Measurements from ENCODE around the gene ADAT1.
"Not testable (repeated sequence)": the region's sequence is repeated elsewhere in the genome, so short reads cannot be mapped to it uniquely, and the experiment has no call there.

The ADAT1 gene

GRCh38 chr16:75620326-75621169 is 2.5 kb downstream of the ADAT1 start:
- no peak for DNase-seq

- DNase-seq = no peak
Measured at GRCh38 chr16:75618780-75619179, 4.3 kb downstream of the ADAT1 start.

- DNase-seq = no peak
Measured at GRCh38 chr16:75617121-75617520, 6.0 kb downstream of the ADAT1 start.

GRCh38 chr16:75616521-75617010 is 6.5 kb downstream of the ADAT1 start:
- no peak for DNase-seq

- no peak for DNase-seq
Measured at GRCh38 chr16:75615619-75616018, 7.5 kb downstream of the ADAT1 start.

GRCh38 chr16:75614066-75614897 is 8.8 kb downstream of the ADAT1 start:
- no peak for DNase-seq

GRCh38 chr16:75606507-75606906 is 16.6 kb downstream of the ADAT1 start:
- DNase-seq = no peak

DNA sequence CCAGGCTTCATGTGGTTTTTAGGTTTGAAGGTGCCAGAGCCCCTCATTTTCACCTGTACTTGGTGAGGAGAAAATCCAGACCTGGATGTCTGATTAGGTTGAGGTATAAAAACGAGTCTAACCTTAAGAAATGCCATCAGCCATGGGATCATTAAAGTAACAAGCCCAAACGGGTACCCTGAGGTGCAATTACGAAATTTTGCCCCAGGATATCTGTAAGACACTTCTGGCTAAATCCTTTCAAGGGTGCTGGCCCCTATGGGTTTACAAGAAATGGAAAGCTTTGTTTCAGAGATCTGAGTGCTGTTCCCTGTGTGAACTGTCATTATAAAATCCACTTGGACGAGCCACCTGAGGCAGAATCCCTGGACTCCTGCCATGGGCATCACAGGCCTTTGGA is 19.8 kb downstream of the ADAT1 start:
- DNase-seq = no peak

GRCh38 chr16:75599452-75600277 is 23.4 kb downstream of the ADAT1 start:
- no peak for DNase-seq

DNA sequence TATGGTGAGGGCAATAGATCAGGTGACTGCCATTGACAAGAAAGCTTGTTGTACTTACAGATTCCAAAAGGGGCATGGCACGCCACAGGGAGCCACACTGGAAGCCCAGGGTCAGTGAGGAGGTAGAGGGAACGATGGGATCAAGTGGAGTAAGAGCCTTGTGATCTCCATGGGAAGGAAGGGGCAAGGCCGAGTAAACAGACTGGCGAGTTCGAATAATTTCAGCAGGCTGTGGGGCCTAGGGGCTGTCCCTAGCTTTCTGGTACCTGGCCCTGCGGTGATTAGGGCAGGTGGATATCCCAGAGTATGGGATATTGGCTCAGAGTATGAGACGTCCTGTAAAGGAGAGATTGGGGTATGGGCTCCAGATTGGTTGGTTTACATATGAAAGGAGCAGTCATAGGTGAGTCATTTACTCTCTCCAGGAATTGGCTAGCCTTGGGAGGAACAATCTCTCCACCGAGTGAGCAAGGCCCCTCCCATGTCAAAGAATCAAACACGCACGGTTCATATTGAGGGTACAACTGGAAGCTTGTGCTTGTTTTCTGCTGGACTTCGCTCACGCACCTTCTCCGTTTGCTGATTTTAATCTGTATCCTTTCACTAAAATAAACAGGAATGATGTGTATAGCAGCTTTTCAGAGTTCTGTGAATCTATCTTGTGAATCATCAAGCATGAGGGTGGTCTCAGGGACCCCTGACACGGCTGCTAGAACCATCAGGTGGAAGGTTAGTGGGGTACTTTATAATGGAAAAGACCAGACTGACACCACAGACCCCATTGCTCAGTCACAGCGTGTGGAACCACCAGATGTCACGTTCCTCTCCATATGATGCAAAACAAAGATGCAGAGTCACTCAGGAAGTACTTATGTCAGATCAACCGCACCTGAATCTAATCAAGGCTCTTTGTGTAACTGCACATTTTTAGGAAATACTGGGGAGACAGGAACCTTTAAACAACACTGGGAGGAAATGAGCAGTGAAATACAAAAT is 29.0 kb downstream of the ADAT1 start:
- no peak for DNase-seq

GRCh38 chr16:75593308-75593707 is 29.8 kb downstream of the ADAT1 start:
- DNase-seq = no peak

DNA sequence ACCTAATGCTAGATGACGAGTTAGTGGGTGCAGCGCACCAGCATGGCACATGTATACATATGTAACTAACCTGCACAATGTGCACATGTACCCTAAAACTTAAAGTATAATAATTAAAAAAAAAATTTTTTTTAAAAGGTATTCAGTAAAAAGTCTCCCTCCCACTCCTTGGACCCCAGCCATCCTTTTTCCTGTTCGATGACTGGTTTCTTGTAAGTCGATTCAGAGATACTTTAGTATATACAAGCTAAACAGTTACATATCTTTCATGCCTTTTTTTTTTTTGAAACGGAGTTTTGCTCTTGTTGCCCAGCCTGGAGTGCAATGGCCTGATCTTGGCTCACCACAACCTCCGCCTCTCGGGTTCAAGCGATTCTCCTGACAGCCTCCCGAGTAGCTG is 31.2 kb downstream of the ADAT1 start:
- DNase-seq = not testable (repeated sequence)

- DNase-seq = no peak
Measured at GRCh38 chr16:75590920-75591843, 31.9 kb downstream of the ADAT1 start.

- DNase-seq = no peak
Measured at GRCh38 chr16:75589306-75589705, 33.8 kb downstream of the ADAT1 start.

GRCh38 chr16:75588716-75589115 is 34.4 kb downstream of the ADAT1 start:
- DNase-seq = no peak

DNA sequence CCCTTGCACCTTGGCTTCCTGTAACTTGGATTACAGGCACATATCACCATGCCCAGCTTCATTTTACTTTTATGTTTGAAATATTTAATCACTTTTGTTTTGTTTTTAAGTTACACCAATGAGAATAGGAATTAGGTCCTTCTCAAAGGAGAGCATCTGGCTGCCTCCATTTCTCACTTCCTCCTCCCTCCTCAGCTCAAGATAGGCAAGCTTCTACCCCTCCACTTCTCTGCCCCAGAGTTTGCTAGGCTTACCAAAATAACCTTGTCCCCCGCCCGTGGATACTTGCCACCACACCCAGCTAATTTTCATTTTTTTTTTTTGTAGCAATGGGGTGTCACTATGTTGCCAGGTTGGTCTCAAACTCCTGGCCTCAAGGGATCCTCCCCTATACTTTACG is 39.0 kb downstream of the ADAT1 start:
- DNase-seq = no peak

DNA sequence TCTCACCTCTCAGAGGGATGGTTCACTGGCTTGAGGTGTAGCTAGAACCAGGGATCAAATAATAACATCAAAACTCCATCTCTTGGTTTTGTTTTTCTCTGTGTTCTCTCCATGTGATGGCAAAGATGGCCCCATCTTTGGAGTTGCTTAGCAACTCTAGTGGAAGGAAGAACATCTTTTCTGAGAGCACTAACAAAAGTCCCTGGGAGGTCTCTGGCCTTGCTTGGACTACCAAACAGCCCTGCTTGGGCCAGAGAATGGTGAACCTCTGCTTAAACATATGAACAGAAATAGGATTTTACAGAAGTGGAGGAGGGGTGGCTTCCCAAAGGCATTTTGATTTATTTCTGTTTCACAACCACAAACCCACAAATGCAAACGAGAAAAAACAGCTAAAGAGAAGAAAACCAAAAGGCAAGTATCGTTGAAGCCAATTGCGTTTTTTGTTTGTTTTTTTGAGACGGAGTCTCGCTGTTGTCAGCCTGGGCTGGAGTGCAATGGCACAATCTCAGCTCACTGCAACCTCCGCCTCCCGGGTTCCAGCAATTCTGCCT is 43.7 kb downstream of the ADAT1 start:
- no peak for DNase-seq

GRCh38 chr16:75578725-75579124 is 44.4 kb downstream of the ADAT1 start:
- no peak for DNase-seq

GRCh38 chr16:75578212-75578611 is 44.9 kb downstream of the ADAT1 start:
- no peak for DNase-seq

DNA sequence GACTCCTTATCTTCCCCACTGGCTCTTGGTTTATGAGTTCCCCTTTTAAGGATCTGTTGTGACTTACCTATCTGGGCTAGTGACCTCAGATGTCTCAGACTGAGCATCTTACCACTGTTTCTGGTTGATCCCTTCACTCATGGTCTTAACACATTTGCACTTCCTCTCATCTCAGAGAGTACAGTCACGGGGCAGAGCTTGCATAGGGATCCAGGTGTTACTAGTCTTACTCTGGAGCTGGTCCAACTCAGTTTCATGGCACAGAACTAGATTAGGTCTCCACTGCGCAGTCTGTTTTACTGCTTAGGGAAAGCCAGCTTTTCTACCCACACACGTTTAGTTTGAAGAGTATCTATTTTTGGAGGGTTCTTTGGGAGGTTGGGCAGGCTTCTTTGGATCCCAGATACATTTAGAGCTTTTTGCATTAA is 46.7 kb downstream of the ADAT1 start:
- DNase-seq = no peak
